Nephron progenitor cell (in vitro differentiated cells): ENCODE measurements around the gene RAPH1.

Experiments
- DNase-seq: peaks from one replicate; pipeline ENCODE4 v3.0.0; 2021
- H3K27ac Mint-ChIP-seq: 2 replicates; pipeline ENCODE4 v1.8.0; 2021; ENCODE audit warnings: mild to moderate bottlenecking, moderate library complexity, mixed read lengths
- H3K27me3 Mint-ChIP-seq: 2 replicates; pipeline ENCODE4 v1.8.0; 2021; ENCODE audit warnings: mild to moderate bottlenecking, low read depth, mixed read lengths; ENCODE audit not compliant: poor library complexity
- H3K36me3 Mint-ChIP-seq: 2 replicates; pipeline ENCODE4 v1.8.0; 2021; ENCODE audit warnings: low read depth, mixed read lengths
- H3K4me1 Mint-ChIP-seq: 2 replicates; pipeline ENCODE4 v1.8.0; 2021; ENCODE audit warnings: mixed read lengths
- H3K4me3 Mint-ChIP-seq: 2 replicates; pipeline ENCODE4 v1.8.0; 2021; ENCODE audit warnings: mild to moderate bottlenecking, moderate library complexity, mixed read lengths
- H3K9me3 Mint-ChIP-seq: 2 replicates; pipeline ENCODE4 v1.8.0; 2021; ENCODE audit warnings: mild to moderate bottlenecking, moderate library complexity, mixed read lengths
- TF ChIP-seq, protein P1 (sequence below): fragments of 200-600 bp; sonication (generic); IDR thresholded peaks from 2 replicates; pipeline ENCODE4 v1.5.0; 2021; ENCODE audit warnings: antibody characterized with exemption

The RAPH1 gene

DNA sequence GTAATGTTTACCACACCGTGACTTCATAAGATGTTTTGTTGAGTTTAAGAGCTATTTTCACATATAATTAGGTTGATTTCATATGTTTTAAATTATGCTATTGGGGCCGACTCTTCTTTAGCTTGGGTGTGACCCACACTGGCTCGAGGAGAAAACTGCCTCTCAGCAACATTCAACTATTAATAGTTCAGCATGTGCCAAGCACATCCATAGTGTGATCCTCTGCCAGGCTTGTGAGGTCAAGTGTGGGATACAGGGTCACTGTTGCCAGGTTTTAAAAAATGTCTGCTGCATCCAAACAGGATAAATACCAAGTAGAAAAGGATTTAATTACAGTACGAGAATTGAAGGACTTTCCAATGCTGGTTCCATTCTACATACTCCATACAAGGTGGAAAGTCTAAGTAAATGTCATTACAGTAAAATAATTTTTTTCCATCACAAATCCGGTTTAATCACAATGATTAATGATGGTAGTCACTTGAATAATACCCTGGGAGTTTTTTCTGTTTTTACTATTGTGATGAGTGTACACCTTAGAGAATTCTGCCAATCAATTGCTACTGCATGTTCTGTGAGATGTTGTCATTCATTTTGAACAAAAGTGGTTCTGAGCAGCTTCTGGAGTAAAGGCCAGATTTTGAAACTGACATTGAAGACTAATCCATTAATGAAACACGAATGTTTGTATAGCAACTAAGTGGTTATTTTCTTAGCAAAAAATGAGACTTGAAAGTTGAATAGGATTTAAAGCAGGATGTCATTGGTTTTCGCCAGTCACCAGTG is 122.4 kb downstream of the RAPH1 start:
- peaks cover 86% of the 10 kb centered on the region for H3K36me3 Mint-ChIP-seq
- no peaks in the 10 kb centered on the region for H3K9me3 Mint-ChIP-seq
- H3K4me1 Mint-ChIP-seq = no peaks in the 10 kb centered on the region
- H3K27ac Mint-ChIP-seq = peak overlapping the region; percentile 74
- no peak for DNase-seq
- TF ChIP-seq, protein P1, sequence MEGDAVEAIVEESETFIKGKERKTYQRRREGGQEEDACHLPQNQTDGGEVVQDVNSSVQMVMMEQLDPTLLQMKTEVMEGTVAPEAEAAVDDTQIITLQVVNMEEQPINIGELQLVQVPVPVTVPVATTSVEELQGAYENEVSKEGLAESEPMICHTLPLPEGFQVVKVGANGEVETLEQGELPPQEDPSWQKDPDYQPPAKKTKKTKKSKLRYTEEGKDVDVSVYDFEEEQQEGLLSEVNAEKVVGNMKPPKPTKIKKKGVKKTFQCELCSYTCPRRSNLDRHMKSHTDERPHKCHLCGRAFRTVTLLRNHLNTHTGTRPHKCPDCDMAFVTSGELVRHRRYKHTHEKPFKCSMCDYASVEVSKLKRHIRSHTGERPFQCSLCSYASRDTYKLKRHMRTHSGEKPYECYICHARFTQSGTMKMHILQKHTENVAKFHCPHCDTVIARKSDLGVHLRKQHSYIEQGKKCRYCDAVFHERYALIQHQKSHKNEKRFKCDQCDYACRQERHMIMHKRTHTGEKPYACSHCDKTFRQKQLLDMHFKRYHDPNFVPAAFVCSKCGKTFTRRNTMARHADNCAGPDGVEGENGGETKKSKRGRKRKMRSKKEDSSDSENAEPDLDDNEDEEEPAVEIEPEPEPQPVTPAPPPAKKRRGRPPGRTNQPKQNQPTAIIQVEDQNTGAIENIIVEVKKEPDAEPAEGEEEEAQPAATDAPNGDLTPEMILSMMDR = no peak
- H3K27me3 Mint-ChIP-seq = peaks cover 2% of the 10 kb centered on the region
- H3K4me3 Mint-ChIP-seq = no peak overlapping the region

DNA sequence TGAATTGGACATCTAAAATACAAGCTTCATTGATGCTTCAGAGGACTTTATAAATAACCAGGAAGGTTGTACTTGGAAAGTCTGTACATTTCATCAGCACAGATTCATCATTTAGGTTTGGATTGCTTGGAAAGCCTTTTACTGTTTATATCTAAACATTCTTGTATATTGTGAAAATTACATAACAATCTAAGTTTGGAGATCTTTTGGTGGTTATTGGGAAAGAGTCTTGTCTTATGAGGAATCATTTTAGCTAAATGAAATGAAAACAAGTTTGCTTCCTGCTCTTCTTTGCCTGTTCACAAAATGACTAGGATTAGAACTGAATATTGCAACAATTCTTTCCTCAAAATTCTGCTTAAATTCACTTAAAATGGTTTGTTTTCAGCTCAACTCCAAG is 127.6 kb downstream of the RAPH1 start:
- Mint-ChIP-seq H3K27ac (peak overlapping the region; percentile 47), H3K9me3 (no peaks in the 10 kb centered on the region), H3K4me3 (no peak overlapping the region), H3K27me3 (no peaks in the 10 kb centered on the region), H3K4me1 (no peaks in the 10 kb centered on the region), H3K36me3 (peaks cover 85% of the 10 kb centered on the region)
- TF ChIP-seq, protein P1 = no peak
- no peak for DNase-seq

DNA sequence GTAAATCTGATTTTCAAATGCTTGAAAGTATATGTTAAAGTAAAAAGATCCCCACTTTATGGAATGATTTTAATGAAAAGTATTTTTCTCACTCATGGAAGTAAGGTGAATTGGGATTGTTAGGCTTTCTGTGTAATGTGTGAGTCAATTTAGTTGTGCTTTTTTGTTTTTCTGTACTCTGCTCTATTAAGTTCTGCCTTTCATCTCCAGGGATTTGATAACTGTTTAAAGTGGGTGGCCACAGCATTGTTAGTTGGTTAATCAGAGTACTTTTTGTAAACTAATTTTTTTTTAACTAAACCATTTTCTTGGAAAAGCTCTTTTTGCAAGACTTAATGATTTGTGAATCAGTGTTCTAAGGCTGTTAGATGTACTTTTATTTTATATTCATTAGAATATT is 130.1 kb downstream of the RAPH1 start:
- no peaks in the 10 kb centered on the region for H3K9me3 Mint-ChIP-seq
- no peak overlapping the region for H3K4me3 Mint-ChIP-seq

DNA sequence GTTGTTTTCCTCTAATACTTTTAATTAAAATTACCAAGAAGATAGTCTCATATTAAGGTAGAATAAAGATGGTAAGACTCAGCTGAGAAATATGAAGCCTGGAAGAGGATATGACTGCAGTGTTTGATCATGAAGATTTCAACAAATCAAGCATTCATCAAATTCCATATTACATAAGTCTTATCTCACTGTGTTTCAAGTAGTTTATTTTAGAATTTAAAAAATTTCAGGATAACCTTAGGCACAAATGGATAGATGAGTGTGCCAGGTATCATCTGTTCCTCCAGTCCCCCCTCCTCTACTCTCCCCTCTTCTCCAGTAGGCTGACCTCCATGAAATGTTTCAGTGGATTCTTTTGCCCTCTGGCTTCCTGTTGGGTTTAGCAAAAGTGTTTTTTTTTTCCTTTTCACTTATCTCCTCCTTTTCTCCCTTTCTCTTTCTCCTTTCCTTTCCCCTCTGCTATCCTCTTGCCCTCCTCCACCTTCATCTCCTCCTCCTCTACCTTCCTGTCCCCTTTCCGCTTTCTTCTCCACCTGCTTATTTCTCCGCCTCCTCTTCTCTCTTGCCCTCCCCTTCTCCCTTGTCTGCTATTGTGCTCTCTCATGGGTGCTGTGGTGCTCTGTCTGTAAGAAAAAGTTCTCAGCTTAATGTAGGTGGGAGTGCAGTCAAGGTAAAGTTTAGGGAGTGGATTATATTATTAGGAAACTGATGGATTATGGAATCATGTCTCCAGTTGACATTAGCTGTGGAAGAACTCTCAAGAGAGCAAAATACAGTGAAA is 134.1 kb downstream of the RAPH1 start:
- H3K4me3 Mint-ChIP-seq = no peak overlapping the region
- H3K36me3 Mint-ChIP-seq = peaks cover 81% of the 10 kb centered on the region
- H3K27me3 Mint-ChIP-seq = no peaks in the 10 kb centered on the region
- peaks cover 6% of the 10 kb centered on the region for H3K9me3 Mint-ChIP-seq
- TF ChIP-seq, protein P1 = no peak
- no peak overlapping the region for H3K27ac Mint-ChIP-seq
- H3K4me1 Mint-ChIP-seq = no peaks in the 10 kb centered on the region
- DNase-seq = no peak

More for the DNA sequence above, 130.1 kb downstream of the RAPH1 start:
- Mint-ChIP-seq H3K4me1 (no peaks in the 10 kb centered on the region), H3K27ac (no peak overlapping the region), H3K36me3 (peaks cover 82% of the 10 kb centered on the region), H3K27me3 (no peaks in the 10 kb centered on the region)
- DNase-seq = no peak
- TF ChIP-seq, protein P1 = no peak

DNA sequence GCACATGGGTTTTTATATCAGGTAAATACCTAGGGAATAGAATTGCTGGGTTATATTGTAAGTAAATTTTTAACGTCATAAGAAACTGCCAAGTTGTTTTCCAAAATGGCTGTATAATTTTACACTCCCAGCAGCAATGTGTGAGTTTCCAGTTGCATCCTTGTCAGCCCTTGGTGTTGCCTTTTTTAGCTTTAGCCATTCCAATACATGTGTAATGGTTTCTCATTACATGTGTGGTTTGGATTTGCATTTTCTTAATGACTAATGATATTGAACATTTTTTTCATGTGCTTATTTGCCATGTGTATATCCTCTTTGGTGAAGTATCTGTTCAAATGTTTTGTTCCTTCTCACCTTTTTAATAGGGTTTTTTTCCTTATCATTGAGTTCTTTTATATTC is 136.1 kb downstream of the RAPH1 start:
- peaks cover 6% of the 10 kb centered on the region for H3K9me3 Mint-ChIP-seq
- no peaks in the 10 kb centered on the region for H3K4me1 Mint-ChIP-seq
- TF ChIP-seq, protein P1 = no peak
- DNase-seq = no peak
- no peak overlapping the region for H3K27ac Mint-ChIP-seq
- no peak overlapping the region for H3K4me3 Mint-ChIP-seq
- no peaks in the 10 kb centered on the region for H3K27me3 Mint-ChIP-seq
- peaks cover 79% of the 10 kb centered on the region for H3K36me3 Mint-ChIP-seq
